Right lobe of liver (tissue), 6 donors: Measurements from ENCODE around the gene HCAR1. TPM values are rescaled to one million over a fixed set of nuclear protein-coding genes. Genes with fewer than 3 reads are reported as not detected.
"Not testable (repeated sequence)": the region's sequence is repeated elsewhere in the genome, so short reads cannot be mapped to it uniquely, and the experiment has no call there.

Experiments used
- ATAC-seq, 4 donors: fragments of 200-7000 bp; cut with Tn5 transposase; one replicate each; pipeline ENCODE4 v1.9.1; 2020; ENCODE audit warnings: mild to moderate bottlenecking in 4 of 4, moderate library complexity in 4 of 4
- DNase-seq, 3 donors: peaks; one replicate each; pipeline ENCODE4 v3.0.0-alpha.2; 2020
- H3K27ac ChIP-seq, 3 donors: fragments of 200-600 bp; one replicate each; pipeline ENCODE4 v1.8.0; 2022
- H3K27me3 ChIP-seq, 2 donors: fragments of 200-600 bp; one replicate each; pipeline ENCODE4 v1.8.0; 2022
- H3K36me3 ChIP-seq, 4 donors: fragments of 200-600 bp; sonication (generic) in 1 of 4; one replicate each; pipeline versions ENCODE4 v1.5.1 to v1.8.0; 2017 to 2022; ENCODE audit warnings: control low read depth in 1 of 4
- H3K4me1 ChIP-seq, 4 donors: fragments of 200-600 bp; sonication (generic) in 1 of 4; one replicate each; pipeline versions ENCODE4 v1.5.1 to v1.8.0; 2017 to 2022; ENCODE audit warnings: control low read depth in 1 of 4
- H3K4me3 ChIP-seq, 3 donors: fragments of 200-600 bp; one replicate each; pipeline ENCODE4 v1.8.0; 2022
- H3K9me3 ChIP-seq, 4 donors: fragments of 200-600 bp; sonication (generic) in 1 of 4; one replicate each; pipeline versions ENCODE4 v1.5.1 to v1.8.0; 2017 to 2022; ENCODE audit warnings: control low read depth in 1 of 4
- CTCF ChIP-seq, 4 donors: fragments of 200-600 bp in 3 of 4; fragments of 450-650 bp in 1 of 4; IDR thresholded peaks; one replicate each; pipeline versions ENCODE4 v1.5.1 to v1.8.0; 2016 to 2022; ENCODE audit warnings: antibody characterized with exemption in 4 of 4, mild to moderate bottlenecking in 2 of 4
- POLR2A ChIP-seq: fragments of 450-650 bp; IDR thresholded peaks from one replicate; pipeline ENCODE4 v1.6.1; 2017; ENCODE audit warnings: antibody characterized with exemption, mild to moderate bottlenecking
- WGBS: methylation state at CpG from one replicate; pipeline ENCODE4 v1.1.6; 2018; ENCODE audit warnings: low coverage, low lambda C conversion rate; ENCODE audit not compliant: insufficient coverage; ENCODE audit errors: missing lambda C conversion rate; 5-methylcytosine and 5-hydroxymethylcytosine counted together
- intact Hi-C, 2 donors: fragments of 100-400 bp; cut with DNase I; formaldehyde crosslinking; loops; one replicate each; pipeline versions ENCODE4 v1.11.2 to v1.14.1; 2022
- total RNA-seq, 6 experiments: library from RNA; depleted of rRNA in 2 of 6; stranded (reverse); fragments of >200 nt in 2 of 6; fragmentation: NEBNext Ultra II Directional in 3 of 6; extraction: Animal tissue kit (Norgen Biotek cat#: 25700) in 3 of 6; gene quantifications; one replicate each; pipeline versions ENCODE4 v1.1.0 to v1.2.4, GENCODE V29; 2016 to 2023
- donor health status: DM: no; HTN: yes; CAD: no.
- donor health status: DM: no; HTN: no; CAD: no.
- donor health status: DM: no; HTN: no; CAD: no.
- donor health status: DM: no; HTN: yes; CAD: no.
- donor health status: DM: no; HTN: yes; CAD: no.

The HCAR1 gene
- total RNA-seq, 6 experiments from 2014 or later: not detected

DNA sequence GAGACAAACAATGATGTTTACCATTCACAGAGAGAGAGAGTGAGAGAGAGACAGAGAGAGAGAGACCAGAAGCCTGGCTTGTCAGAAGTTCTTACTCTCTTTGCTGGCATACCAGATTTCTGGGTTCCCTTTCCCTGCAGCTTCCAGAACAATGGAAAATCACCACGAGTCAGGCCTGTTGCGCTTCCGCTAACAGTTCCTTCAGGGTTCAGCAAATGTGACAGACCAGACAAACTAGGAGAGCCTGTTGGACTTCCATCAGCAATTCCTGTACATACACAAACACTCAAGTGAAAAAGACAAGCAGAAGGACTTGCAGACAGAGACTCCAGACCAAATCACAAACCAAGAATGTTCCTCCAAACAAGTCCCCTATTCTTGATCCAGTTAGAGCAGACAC, 21.4 kb downstream of the HCAR1 start:
- H3K36me3 ChIP-seq, H3K27me3 ChIP-seq, H3K9me3 ChIP-seq, ATAC-seq, DNase-seq, H3K4me1 ChIP-seq, H3K27ac ChIP-seq, intact Hi-C loops, H3K4me3 ChIP-seq: not testable (repeated sequence)
- no CpG with 5 or more reads among the region's 3 CpGs for WGBS

DNA sequence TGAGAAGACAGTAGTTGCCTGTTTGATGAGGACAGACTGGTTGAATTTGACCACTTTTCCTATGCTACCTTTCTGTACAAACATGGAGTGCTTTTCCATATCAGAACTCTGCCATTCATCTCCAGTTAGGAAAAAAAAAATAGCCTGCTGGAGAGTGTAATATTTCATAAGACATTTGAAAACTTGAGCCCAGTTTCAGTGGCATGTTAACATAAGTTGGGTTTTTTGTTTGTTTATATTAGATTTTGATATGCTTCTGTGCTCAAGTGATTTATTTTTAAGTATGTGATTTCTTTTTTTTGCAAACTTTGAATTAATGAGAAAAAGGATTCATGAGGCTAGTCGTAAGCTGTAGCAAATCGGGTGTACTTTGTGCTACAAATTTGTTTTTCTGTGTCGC, 26.8 kb downstream of the HCAR1 start:
- not testable (repeated sequence) for ATAC-seq, H3K27me3 ChIP-seq

GRCh38 chr12:122702890-122703611, 27.6 kb downstream of the HCAR1 start, which contains the start of gene HCAR2:
Gene HCAR2, minus strand, starts transcription at chr12:122703357. Its CDS starts 74 bp downstream, at chr12:122703283.
- H3K36me3 ChIP-seq, intact Hi-C loops, H3K4me3 ChIP-seq, H3K27me3 ChIP-seq, H3K9me3 ChIP-seq, H3K4me1 ChIP-seq, H3K27ac ChIP-seq: not testable (repeated sequence)
- peak in 1 of 3 donors; percentile 47 for DNase-seq
- 45% methylated on average over 10 of the region's 22 CpGs for WGBS
- ATAC-seq: peak; percentile 33 to 69 (median 46)

More for the DNA sequence above, 26.8 kb downstream of the HCAR1 start:
- H3K36me3 ChIP-seq, DNase-seq, H3K4me1 ChIP-seq, H3K9me3 ChIP-seq, intact Hi-C loops, H3K4me3 ChIP-seq, H3K27ac ChIP-seq: not testable (repeated sequence)
- WGBS: 59% methylated on average over 3 of the region's 3 CpGs

DNA sequence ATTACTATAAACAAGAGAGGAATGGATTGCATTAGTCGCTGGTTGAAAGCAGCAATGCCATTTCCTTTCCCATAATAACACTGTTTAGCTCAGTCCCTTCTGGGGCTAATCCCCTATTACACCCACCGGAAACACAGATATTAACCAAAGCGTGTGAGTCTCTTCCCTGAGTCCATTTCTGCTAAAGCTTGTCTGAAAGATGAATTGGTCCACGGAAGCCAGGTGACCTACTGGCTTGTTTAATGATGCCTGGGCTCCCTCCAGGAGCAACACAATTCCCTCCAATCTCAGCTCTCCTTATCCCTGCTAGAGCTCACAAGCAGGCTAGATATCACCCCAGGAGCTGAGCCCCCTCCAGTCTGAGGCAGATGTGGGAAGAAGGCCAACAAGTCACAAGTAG, 29.2 kb downstream of the HCAR1 start:
- H3K4me3 ChIP-seq, DNase-seq, H3K27ac ChIP-seq, intact Hi-C loops, H3K9me3 ChIP-seq, H3K27me3 ChIP-seq, ATAC-seq, H3K36me3 ChIP-seq, H3K4me1 ChIP-seq: not testable (repeated sequence)
- WGBS: 67% methylated on average over 3 of the region's 4 CpGs

DNA sequence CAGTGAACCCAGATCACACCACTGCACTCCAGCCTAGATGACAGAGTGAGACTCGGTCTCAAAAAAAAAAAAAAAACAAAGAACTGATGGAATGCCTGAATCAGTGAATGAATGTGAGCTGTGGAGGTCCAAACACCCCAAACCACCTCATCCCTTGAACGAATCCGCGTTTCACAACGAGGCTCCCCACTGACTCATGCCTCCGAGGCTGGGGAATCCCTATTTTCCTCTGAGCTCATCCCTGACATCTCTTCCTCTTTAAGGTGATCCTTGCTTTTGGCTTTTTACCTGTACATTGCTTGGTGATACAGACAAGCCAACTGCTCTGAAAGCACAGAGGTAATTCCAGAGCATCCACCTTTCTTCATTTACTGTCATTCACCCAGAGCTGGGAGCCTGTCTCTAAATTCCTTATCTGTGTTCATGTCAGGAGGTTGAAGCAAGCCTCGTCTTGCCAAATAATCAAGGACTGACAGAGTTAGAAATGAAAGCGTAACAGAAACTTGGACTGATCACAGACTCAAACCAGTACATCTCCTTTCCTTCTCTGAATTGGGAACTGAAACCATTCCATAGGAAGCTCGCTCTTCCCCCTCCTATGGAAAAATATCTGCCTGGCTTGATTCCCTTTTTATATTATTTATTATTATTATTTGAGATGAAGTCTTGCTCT, 30.5 kb downstream of the HCAR1 start:
- H3K9me3 ChIP-seq, H3K27ac ChIP-seq, H3K4me3 ChIP-seq, H3K36me3 ChIP-seq, H3K4me1 ChIP-seq, H3K27me3 ChIP-seq, intact Hi-C loops, DNase-seq: not testable (repeated sequence)
- WGBS: 80% methylated on average over 2 of the region's 9 CpGs
- ATAC-seq: peak in 3 of 4 donors; percentile 36 to 58 (median 47)

DNA sequence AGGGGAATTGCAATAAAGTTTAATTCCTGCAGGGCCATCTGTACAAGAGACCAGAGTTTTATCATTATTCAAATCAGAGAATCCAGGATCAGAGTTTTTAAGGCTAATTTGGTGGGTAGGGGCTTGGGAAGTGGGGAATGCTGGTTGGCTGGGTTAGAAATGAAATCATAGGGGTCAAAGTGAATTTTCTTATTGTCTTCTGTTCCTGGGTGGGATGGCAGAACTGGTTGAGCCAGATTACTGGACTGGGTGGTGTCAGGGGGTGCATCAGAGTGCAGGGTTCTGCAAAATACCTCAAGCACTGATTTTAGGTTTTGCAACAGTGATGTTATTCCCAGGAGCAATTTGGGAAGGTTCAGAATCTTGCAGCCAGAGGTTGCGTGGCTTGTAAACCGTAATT, 33.7 kb downstream of the HCAR1 start:
- H3K9me3 ChIP-seq, H3K4me3 ChIP-seq, H3K27ac ChIP-seq, DNase-seq, H3K27me3 ChIP-seq, H3K36me3 ChIP-seq, ATAC-seq, H3K4me1 ChIP-seq, intact Hi-C loops: not testable (repeated sequence)
- WGBS: 85% methylated on average over 2 of the region's 2 CpGs

DNA sequence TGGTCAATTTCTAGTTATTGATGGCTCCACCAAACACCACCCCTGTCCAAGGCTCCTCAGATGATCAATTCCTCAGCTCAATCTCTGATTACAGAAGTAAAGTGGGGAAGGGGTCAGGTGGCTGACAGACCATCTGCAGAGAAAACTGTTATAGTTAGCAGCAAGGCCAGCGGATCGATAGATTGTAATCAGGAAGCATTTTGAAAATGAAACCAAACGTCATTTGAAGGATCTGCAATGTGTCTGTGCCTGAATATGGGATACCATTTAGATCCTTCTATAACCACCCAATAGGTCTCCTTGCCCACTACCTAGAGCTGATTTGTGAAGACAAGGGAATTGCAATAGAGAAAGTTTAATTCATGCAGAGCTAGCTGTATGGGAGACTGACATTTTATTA, 39.1 kb downstream of the HCAR1 start:
- ATAC-seq: peak in 3 of 4 donors; percentile 39 to 66 (median 48)
- 22% methylated on average over 3 of the region's 3 CpGs for WGBS
- TF ChIP-seq CTCF (IDR thresholded peaks at IDR 0.05) (no peak), POLR2A (no peak)

More for the DNA sequence above, 39.1 kb downstream of the HCAR1 start:
- Histone ChIP-seq H3K27me3 (no peaks in the 10 kb centered on the region), H3K27ac (no peak overlapping the region), H3K4me1 (no peaks in the 10 kb centered on the region), H3K9me3 (no peaks in the 10 kb centered on the region), H3K36me3 (no peaks in the 10 kb centered on the region), H3K4me3 (no peak overlapping the region)
- intact Hi-C loops: no loop called here
- DNase-seq: no peak
